K562 (cell line): ENCODE results near the gene IZUMO4. TPM values are rescaled to one million over a fixed set of nuclear protein-coding genes. Genes with fewer than 3 reads are reported as not detected.

ENCODE experiments used
- ATAC-seq: fragments of 200-7000 bp; cut with Tn5 transposase; 3 replicates; pipeline ENCODE4 v1.9.1; 2020; ENCODE audit warnings: moderate library complexity
- BruUV-seq: library from RNA; stranded (reverse); fragments of 400-500 nt; replicated peaks from 2 replicates; lab custom pipeline; 2021; lab: Mats Ljungman, UMichigan
- CTCF ChIA-PET: fragments of 300-600 bp; formaldehyde crosslinking; extraction: SDS; loops from one replicate; lab custom pipeline; 2021; ENCODE audit warnings: low intra/inter-chr PET ratio; lab: Yijun Ruan, JAX
- POLR2A ChIA-PET: fragments of 300-600, 350-650 bp; sonication (Branson Sonifier 250); formaldehyde crosslinking; extraction: SDS; loops from one replicate; lab custom pipeline; 2021; ENCODE audit warnings: antibody characterized with exemption, inconsistent platforms; lab: Yijun Ruan, JAX
- DNase-seq, 4 experiments: peaks; one replicate each; pipeline versions ENCODE4 v3.0.0 to v3.0.0-alpha.2; 2011 to 2018; ENCODE audit warnings: low spot score in 3 of 4, mixed read lengths in 3 of 4; ENCODE audit errors: extremely low read depth in 1 of 4
- FAIRE-seq: peaks from 2 replicates; lab custom pipeline; 2011; peaks lifted over from hg19 to GRCh38; lab: Jason Lieb, UNC
- H2AFZ ChIP-seq: 2 replicates; pipeline ENCODE4 v1.6.0; 2011; ENCODE audit warnings: low read depth, low read length, control low read depth, inconsistent platforms
- H3K27ac ChIP-seq: fragments of 200-600 bp; 3 replicates; pipeline ENCODE4 v1.8.0; 2011; ENCODE audit warnings: low read depth, mild to moderate bottlenecking, control low read depth, inconsistent platforms, low read length, moderate library complexity, mixed read lengths; ENCODE audit errors: extremely low read depth
- H3K27me3 ChIP-seq, 2 experiments: fragments of 300-600 bp in 1 of 2; 2 replicates in 1 of 2; 3 replicates in 1 of 2; pipeline versions ENCODE4 v1.6.0 to v1.8.0; 2011; ENCODE audit warnings: inconsistent platforms in 2 of 2, low read length in 2 of 2, mild to moderate bottlenecking in 1 of 2, mixed read lengths in 1 of 2, moderate library complexity in 1 of 2; ENCODE audit not compliant: control insufficient read depth in 2 of 2, insufficient read depth in 2 of 2
- H3K36me3 ChIP-seq: fragments of 300-600 bp; 3 replicates; pipeline ENCODE4 v1.8.0; 2011; ENCODE audit warnings: mild to moderate bottlenecking, low read length, inconsistent platforms; ENCODE audit not compliant: control insufficient read depth, insufficient read depth
- H3K4me1 ChIP-seq, 2 experiments: fragments of 200-600 bp in 1 of 2; replicated peaks in 1 of 2; 2 replicates in 1 of 2; 3 replicates in 1 of 2; pipeline versions ENCODE4 v1.5.1 to v1.8.0; 2011; ENCODE audit warnings: inconsistent platforms in 2 of 2, low read length in 2 of 2, mild to moderate bottlenecking in 1 of 2, mixed read lengths in 1 of 2, moderate library complexity in 1 of 2; ENCODE audit not compliant: control insufficient read depth in 2 of 2, insufficient read depth in 2 of 2
- H3K4me2 ChIP-seq: 2 replicates; pipeline ENCODE4 v1.6.1; 2011; ENCODE audit warnings: low read length, control low read depth, inconsistent platforms, mixed read lengths; ENCODE audit not compliant: insufficient read depth
- H3K4me3 ChIP-seq: fragments of 200-600 bp; sonication (generic), shearing (Covaris generic); 2 replicates; pipeline ENCODE4 v1.5.1; 2016; ENCODE audit warnings: control low read depth, inconsistent platforms
- H3K79me2 ChIP-seq: fragments of 200-600 bp; 3 replicates; pipeline ENCODE4 v1.8.0; 2011; ENCODE audit warnings: low read length, inconsistent platforms; ENCODE audit not compliant: control insufficient read depth, insufficient read depth
- H3K9ac ChIP-seq, 2 experiments: 2 replicates each; pipeline versions ENCODE4 v1.6.0 to v1.6.1; 2011; ENCODE audit warnings: low read depth in 2 of 2, low read length in 2 of 2, control low read depth in 1 of 2, inconsistent platforms in 1 of 2, mild to moderate bottlenecking in 1 of 2, mixed read lengths in 1 of 2; ENCODE audit not compliant: insufficient read depth in 1 of 2
- H3K9me1 ChIP-seq: one replicate; pipeline ENCODE4 v1.6.0; 2011; ENCODE audit warnings: inconsistent platforms, mild to moderate bottlenecking, low read length, moderate library complexity; ENCODE audit not compliant: control insufficient read depth, insufficient read depth
- H3K9me3 ChIP-seq: replicated peaks from 2 replicates; pipeline ENCODE4 v1.5.1; 2011; ENCODE audit warnings: low read depth, low read length, inconsistent platforms; ENCODE audit not compliant: control insufficient read depth, insufficient read depth
- H4K20me1 ChIP-seq: replicated peaks from 2 replicates; pipeline ENCODE4 v1.6.1; 2011; ENCODE audit warnings: low read length, inconsistent platforms, mixed read lengths; ENCODE audit not compliant: control insufficient read depth, insufficient read depth
- BDP1 ChIP-seq: IDR thresholded peaks from 3 replicates; pipeline ENCODE4 v1.6.1; 2011; ENCODE audit not compliant: insufficient read length, insufficient read depth
- BMI1 ChIP-seq: fragments of 150-350 bp; IDR thresholded peaks from 2 replicates; pipeline ENCODE4 v1.6.1; 2014; ENCODE audit warnings: low read length
- CBFA2T3 ChIP-seq: fragments of 450-650 bp; IDR thresholded peaks from 2 replicates; pipeline ENCODE4 v1.6.1; 2017
- CREM ChIP-seq: IDR thresholded peaks from 2 replicates; pipeline ENCODE4 v1.6.1; 2014; ENCODE audit warnings: antibody characterized with exemption, low read depth
- CSDE1 ChIP-seq, 2 experiments: fragments of 450-650 bp; IDR thresholded peaks; 2 replicates each; pipeline ENCODE4 v1.6.1; 2016; ENCODE audit warnings: mild to moderate bottlenecking in 1 of 2
- E2F3 ChIP-seq: fragments of 250-450 bp; sonication (Bioruptor Pico); IDR thresholded peaks from 2 replicates; pipeline ENCODE4 v1.4.0; 2020; ENCODE audit warnings: mild to moderate bottlenecking
- FOXJ3 ChIP-seq: sonication (generic); formaldehyde crosslinking; IDR thresholded peaks from 2 replicates; pipeline ENCODE4 v1.4.0; 2020; ENCODE audit warnings: mild to moderate bottlenecking, missing genetic modification reagents
- HDAC8 ChIP-seq: fragments of 450-650 bp; IDR thresholded peaks from 2 replicates; pipeline ENCODE4 v1.6.1; 2016; ENCODE audit warnings: mild to moderate bottlenecking, missing genetic modification characterization, moderate library complexity, missing compliant biosample characterization
- HDGF ChIP-seq: fragments of 450-650 bp; IDR thresholded peaks from 2 replicates; pipeline ENCODE4 v1.6.1; 2016
- IRF2 ChIP-seq: sonication (generic); formaldehyde crosslinking; IDR thresholded peaks from 2 replicates; pipeline ENCODE4 v1.8.1; 2022; ENCODE audit warnings: mild to moderate bottlenecking, missing genetic modification reagents
- KDM1A ChIP-seq, 2 experiments: fragments of 450-650 bp; IDR thresholded peaks; 2 replicates each; pipeline ENCODE4 v1.6.1; 2016; ENCODE audit warnings: mild to moderate bottlenecking in 2 of 2
- NEUROD1 ChIP-seq: fragments of 150-350 bp; IDR thresholded peaks from 2 replicates; pipeline ENCODE4 v1.6.1; 2014; ENCODE audit warnings: borderline replicate concordance, low read length, low read depth; ENCODE audit not compliant: partially characterized antibody
- PML ChIP-seq: IDR thresholded peaks from 2 replicates; pipeline ENCODE4 v1.6.1; 2012; ENCODE audit warnings: low read length, inconsistent platforms
- POLR2B ChIP-seq: fragments of 450-650 bp; IDR thresholded peaks from 2 replicates; pipeline ENCODE4 v1.6.1; 2018; ENCODE audit warnings: low read depth; ENCODE audit not compliant: partially characterized antibody
- RNF2 ChIP-seq: sonication (generic); IDR thresholded peaks from 2 replicates; pipeline ENCODE4 v1.6.1; 2016
- STAT6 ChIP-seq: sonication (generic); formaldehyde crosslinking; IDR thresholded peaks from 2 replicates; pipeline ENCODE4 v1.8.1; 2023; ENCODE audit warnings: mild to moderate bottlenecking, missing genetic modification reagents
- ZC3H4 ChIP-seq: sonication (generic); formaldehyde crosslinking; IDR thresholded peaks from 2 replicates; pipeline ENCODE4 v1.9.0; 2021; ENCODE audit warnings: missing genetic modification reagents, borderline replicate concordance
- WGBS: fragments of 100-300 bp; shearing (Covaris generic); methylation state at CpG from one replicate; pipeline ENCODE4 v1.1.6; 2016; ENCODE audit warnings: low coverage, mixed read lengths; ENCODE audit not compliant: insufficient coverage; ENCODE audit errors: missing lambda C conversion rate; 5-methylcytosine and 5-hydroxymethylcytosine counted together
- in situ Hi-C: fragments of 300-500 bp; cut with MboI; formaldehyde crosslinking; loops from 4 replicates; pipeline ENCODE4 v1.15.0; 2018; ENCODE audit warnings: inconsistent platforms, mixed read lengths
- intact Hi-C: fragments of 100-400 bp; cut with micrococcal nuclease; formaldehyde crosslinking; loops from 2 replicates; pipeline ENCODE4 v1.14.2; 2022
- polyA plus RNA-seq, 8 experiments: library from polyadenylated mRNA; depleted of rRNA in 4 of 8; stranded (reverse) in 5 of 8; unstranded in 3 of 8; fragments of >200 nt; fragmentation: Nextera tagmentation in 2 of 8; fragmentation: Illumina TruSeq in 1 of 8; extraction: Ambion mirVana in 2 of 8; extraction: Trizol in 1 of 8; gene quantifications; 2 replicates each; pipeline versions ENCODE4 v1.2.1 to v1.2.3, GENCODE V29; 2011 to 2014; ENCODE audit warnings: inconsistent platforms in 1 of 8, missing spikeins in 1 of 8
- total RNA-seq, 7 experiments: library from RNA; depleted of rRNA in 6 of 7; stranded (reverse); fragments of >200 nt in 6 of 7; fragmentation: Illumina TruSeq in 2 of 7; extraction: Trizol in 2 of 7; gene quantifications; 2 replicates each; pipeline versions ENCODE4 v1.2.1 to v1.2.3, GENCODE V29; 2011 to 2021; ENCODE audit warnings: low replicate concordance in 1 of 7

Gene IZUMO4
- total and polyA plus RNA-seq, 9 of the 15 experiments (the other 6 are each of a cell fraction or from before 2014, with no cell fraction given) = 0.07 to 3.9 (median 1.2) TPM

GRCh38 chr19:2122982-2123381, 26.3 kb downstream of the IZUMO4 start:
- in situ Hi-C loops (no loop called here), intact Hi-C loops (no loop called here)
- no peak for ATAC-seq
- BruUV-seq = no TSS peak
- Histone ChIP-seq H3K36me3 (peaks cover 93% of the 10 kb centered on the region; the same call in 2 of the 3 replicates), H4K20me1 (peaks cover 4% of the 10 kb centered on the region; the same call in 1 of the 2 replicates), H3K9ac (no peak overlapping the region), H3K27ac (no peak overlapping the region), H3K9me3 (no peaks in the 10 kb centered on the region), H2AFZ (no peak overlapping the region), H3K4me1 (peaks cover 0 to 26% of the 10 kb centered on the region in 2 experiments; a peak in 1 of 5 replicates), H3K79me2 (no peaks in the 10 kb centered on the region), H3K27me3 (no peaks in the 10 kb centered on the region; a peak in 1 of 5 replicates), H3K9me1 (no peaks in the 10 kb centered on the region), H3K4me3 (no peak overlapping the region), H3K4me2 (no peak overlapping the region)
- POLR2A ChIA-PET = interaction anchor here (0.6 kb wide), 1 partner anchor 184 kb away, joined by 3 read pairs; no protein-coding TSS in a partner anchor
- no peak for DNase-seq
- TF ChIP-seq BDP1 (no peak), E2F3 (CRISPR knock-in tag) (no peak), STAT6 (CRISPR knock-in tag) (no peak), CBFA2T3 (no peak), KDM1A (IDR thresholded peaks at IDR 0.05) (no peak), RNF2 (no peak), CREM (no peak), IRF2 (CRISPR knock-in tag) (no peak), CSDE1 (IDR thresholded peaks at IDR 0.05) (no peak), NEUROD1 (no peak), HDGF (no peak), ZC3H4 (CRISPR knock-in tag) (no peak), PML (no peak), FOXJ3 (CRISPR knock-in tag) (no peak), HDAC8 (no peak), POLR2B (no peak), BMI1 (no peak)
- FAIRE-seq = no peak
- 96% methylated on average over 9 of the region's 10 CpGs for WGBS
- CTCF ChIA-PET = no interaction called here
